HepG2 (cell line): ENCODE data around the gene SIN3A. TPM values are rescaled to one million over a fixed set of nuclear protein-coding genes. Genes with fewer than 3 reads are reported as not detected.

Source experiments
- ARNT2 ChIP-seq: sonication (generic); formaldehyde crosslinking; IDR thresholded peaks from 2 replicates; pipeline ENCODE4 v1.8.0; 2022; ENCODE audit warnings: mild to moderate bottlenecking, low read depth, missing genetic modification reagents, moderate library complexity
- FLYWCH1 ChIP-seq: sonication (generic); formaldehyde crosslinking; IDR thresholded peaks from 2 replicates; pipeline ENCODE4 v1.8.1; 2023; ENCODE audit warnings: mild to moderate bottlenecking, missing genetic modification reagents
- HMG20B ChIP-seq: conservative IDR thresholded peaks from 2 replicates; pipeline ENCODE4 v1.6.1; 2016; ENCODE audit warnings: missing genetic modification reagents, missing compliant biosample characterization
- KLF15 ChIP-seq: sonication (generic); formaldehyde crosslinking; IDR thresholded peaks from 2 replicates; pipeline ENCODE4 v1.8.1; 2023; ENCODE audit warnings: borderline replicate concordance, mild to moderate bottlenecking, inconsistent platforms, missing genetic modification reagents, mixed read lengths
- TBX2 ChIP-seq: sonication (generic); formaldehyde crosslinking; IDR thresholded peaks from 2 replicates; pipeline ENCODE4 v1.5.0; 2020; ENCODE audit warnings: missing genetic modification reagents, mild to moderate bottlenecking, borderline replicate concordance
- ZBTB40 ChIP-seq, 2 experiments: fragments of 450-650 bp in 1 of 2; sonication (generic) in 1 of 2; formaldehyde crosslinking in 1 of 2; IDR thresholded peaks; 2 replicates each; pipeline versions ENCODE4 v1.6.1 to v1.8.0; 2016 to 2022; ENCODE audit warnings: antibody characterized with exemption in 1 of 2, mild to moderate bottlenecking in 1 of 2, missing genetic modification reagents in 1 of 2
- ZFY ChIP-seq: sonication (generic); formaldehyde crosslinking; IDR thresholded peaks from 2 replicates; pipeline ENCODE4 v1.4.0; 2020; ENCODE audit warnings: missing genetic modification reagents
- ZNF446 ChIP-seq: sonication (generic); formaldehyde crosslinking; IDR thresholded peaks from 2 replicates; pipeline ENCODE4 v1.5.0; 2020; ENCODE audit warnings: mild to moderate bottlenecking, missing genetic modification reagents
- ZNF512 ChIP-seq: sonication (generic); formaldehyde crosslinking; IDR thresholded peaks from 2 replicates; pipeline ENCODE4 v1.4.0; 2020; ENCODE audit warnings: mild to moderate bottlenecking, missing genetic modification reagents
- ZNF550 ChIP-seq: sonication (generic); formaldehyde crosslinking; IDR thresholded peaks from 2 replicates; pipeline ENCODE4 v1.4.0; 2020; ENCODE audit warnings: mild to moderate bottlenecking, missing genetic modification reagents, borderline replicate concordance
- ZNF687 ChIP-seq: sonication (generic); formaldehyde crosslinking; IDR thresholded peaks from 2 replicates; pipeline ENCODE4 v1.5.1; 2020; ENCODE audit warnings: mild to moderate bottlenecking, missing genetic modification reagents, moderate library complexity
- ZNF747 ChIP-seq: sonication (generic); formaldehyde crosslinking; IDR thresholded peaks from 2 replicates; pipeline ENCODE4 v1.8.1; 2023; ENCODE audit warnings: missing genetic modification reagents, mild to moderate bottlenecking, borderline replicate concordance
- ZNF788 ChIP-seq: sonication (generic); formaldehyde crosslinking; IDR thresholded peaks from 2 replicates; pipeline ENCODE4 v1.5.0; 2020; ENCODE audit warnings: mild to moderate bottlenecking, missing genetic modification reagents, borderline replicate concordance
- polyA plus RNA-seq, 8 experiments: library from polyadenylated mRNA; depleted of rRNA in 3 of 8; stranded (reverse) in 7 of 8; unstranded in 1 of 8; fragments of >200 nt; fragmentation: Illumina TruSeq in 4 of 8; extraction: Trizol in 4 of 8; gene quantifications; 2 replicates each; pipeline versions ENCODE4 v1.2.1 to v1.2.3, GENCODE V29; 2011 to 2016; ENCODE audit warnings: low read depth in 4 of 8, missing spikeins in 1 of 8, mixed read lengths in 1 of 8; ENCODE audit not compliant: insufficient read depth in 1 of 8
- total RNA-seq, 5 experiments: library from RNA; depleted of rRNA; stranded (reverse); fragments of >200 nt; fragmentation: Illumina TruSeq; extraction: Trizol; gene quantifications; 2 replicates each; pipeline ENCODE4 v1.2.3, GENCODE V29; 2016; ENCODE audit warnings: low read depth in 1 of 5

The SIN3A gene
- total and polyA plus RNA-seq, 2 of the 13 experiments (the other 11 are each of a cell fraction or from before 2014, with no cell fraction given), result 16.1 to 28.1 TPM

GRCh38 chr15:75348562-75349350, 102.7 kb downstream of the SIN3A start (continued):
- TF ChIP-seq ZNF687 (CRISPR knock-in tag) (peak; percentile 36), ZNF747 (CRISPR knock-in tag) (no peak), ZBTB40 (IDR thresholded peaks at IDR 0.05) (no peak), ZBTB40 (CRISPR knock-in tag; IDR thresholded peaks at IDR 0.05) (0 out of 2 replicates have a peak, but pooled peaks have one; percentile 33), ZNF788 (CRISPR knock-in tag) (0 out of 2 replicates have a peak, but pooled peaks have one; percentile 57), TBX2 (CRISPR knock-in tag) (no peak), ZNF446 (CRISPR knock-in tag) (no peak), HMG20B (CRISPR knock-in tag) (no peak), KLF15 (CRISPR knock-in tag) (no peak), ZFY (CRISPR knock-in tag) (peak; percentile 50; the same call in 1 of the 2 replicates), ARNT2 (CRISPR knock-in tag) (0 out of 2 replicates have a peak, but pooled peaks have one; percentile 13), FLYWCH1 (CRISPR knock-in tag) (no peak), ZNF550 (CRISPR knock-in tag) (no peak), ZNF512 (CRISPR knock-in tag) (no peak)
